Measurements from ENCODE around the gene KISS1.
A peak's percentile ranks its signal among the peaks of the same experiment; 100 is the strongest.

The KISS1 gene

GRCh38 chr1:204218552-204218951, 22.3 kb upstream of the KISS1 start:
- TF ChIP-seq CTCF (IDR thresholded peaks at IDR 0.05; ENCODE audit: insufficient read depth, low read depth, low read length, missing control alignments) = no peak
- H3K4me3 ChIP-seq (ENCODE audit: low read depth, low read length) = no peak overlapping the region
- DNase-seq (ENCODE audit: low read depth) = no peak

GRCh38 chr1:204217648-204218000, 21.3 kb upstream of the KISS1 start:
- DNase-seq (ENCODE audit: low read depth) = no peak
- no peak for TF ChIP-seq CTCF (IDR thresholded peaks at IDR 0.05; ENCODE audit: insufficient read depth, low read depth, low read length, missing control alignments)
- H3K4me3 ChIP-seq (ENCODE audit: low read depth, low read length) = no peak overlapping the region

- no peak overlapping the region for H3K4me3 ChIP-seq (ENCODE audit: low read depth, low read length)
- DNase-seq (ENCODE audit: low read depth) = no peak
- no peak for TF ChIP-seq CTCF (IDR thresholded peaks at IDR 0.05; ENCODE audit: insufficient read depth, low read depth, low read length, missing control alignments)
Observed at GRCh38 chr1:204216880-204217647, 20.8 kb upstream of the KISS1 start.

GRCh38 chr1:204216236-204216635, 19.9 kb upstream of the KISS1 start:
- DNase-seq (ENCODE audit: low read depth) = no peak
- TF ChIP-seq CTCF (IDR thresholded peaks at IDR 0.05; ENCODE audit: insufficient read depth, low read depth, low read length, missing control alignments) = no peak
- no peak overlapping the region for H3K4me3 ChIP-seq (ENCODE audit: low read depth, low read length)

- no peak within 1 kb of the TSS for H3K4me3 ChIP-seq (ENCODE audit: low read depth, low read length)
- DNase-seq (ENCODE audit: low read depth) = peak; percentile 30
- TF ChIP-seq CTCF (IDR thresholded peaks at IDR 0.05; ENCODE audit: insufficient read depth, low read depth, low read length, missing control alignments) = no peak
Observed at GRCh38 chr1:204213668-204214662, 17.7 kb upstream of the KISS1 start, which contains the start of gene GOLT1A. Gene GOLT1A, minus strand, starts transcription at chr1:204213988. Its CDS starts 82 bp downstream, at chr1:204213906.

- no peak for DNase-seq (ENCODE audit: low read depth)
- no peak for TF ChIP-seq CTCF (IDR thresholded peaks at IDR 0.05; ENCODE audit: insufficient read depth, low read depth, low read length, missing control alignments)
- no peak overlapping the region for H3K4me3 ChIP-seq (ENCODE audit: low read depth, low read length)
Observed at GRCh38 chr1:204212715-204213114, 16.4 kb upstream of the KISS1 start.

Data from GM12865 (cell line).